ENCODE results near the gene GNA14. TPM values are rescaled to one million over a fixed set of nuclear protein-coding genes. Genes with fewer than 3 reads are reported as not detected.
"Not testable (repeated sequence)": the region's sequence is repeated elsewhere in the genome, so short reads cannot be mapped to it uniquely, and the experiment has no call there.

GNA14 gene
- total RNA-seq, 1 experiment from 2014 or later, result 0.15 TPM

DNA sequence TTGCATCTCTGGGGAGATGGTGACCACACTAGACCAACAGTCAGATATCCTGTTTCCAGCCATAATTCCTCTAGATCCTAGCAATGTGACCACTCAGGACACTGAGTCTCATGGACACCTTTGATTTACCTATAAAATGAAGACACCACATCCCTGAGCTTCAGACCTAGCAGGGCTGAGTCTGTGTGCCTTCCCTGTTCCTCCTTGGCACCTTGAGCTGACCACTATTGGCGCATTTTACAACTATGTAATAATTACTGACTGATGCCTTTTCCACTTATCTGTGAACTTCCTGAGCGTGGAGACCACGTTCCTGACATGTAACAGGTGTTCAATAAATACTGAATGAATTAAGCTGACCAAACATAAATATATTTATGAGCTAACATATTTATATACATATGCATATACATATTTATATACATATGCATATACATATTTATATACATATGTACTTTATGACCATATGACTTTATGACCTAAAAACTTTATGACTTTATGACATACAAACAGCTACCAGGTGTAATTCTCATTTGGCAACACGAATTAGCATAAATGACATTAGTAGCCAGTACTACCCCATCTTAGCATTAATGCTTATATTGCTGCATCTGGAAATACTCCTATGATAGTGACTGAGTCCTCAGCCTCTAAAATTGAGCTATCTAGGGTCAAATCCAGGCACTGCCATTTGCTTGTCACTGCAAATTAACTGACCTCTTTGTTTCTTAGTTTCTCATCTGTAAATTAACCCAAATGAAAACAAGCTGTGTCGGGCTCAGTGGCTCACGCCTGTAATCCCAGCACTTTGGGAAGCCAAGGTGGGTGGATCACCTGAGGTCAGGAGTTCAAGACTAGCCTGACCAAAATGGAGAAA, 150.6 kb downstream of the GNA14 start:
- H3K27ac ChIP-seq (ENCODE audit: low read length), result no peak overlapping the region
- DNase-seq (ENCODE audit: low read depth, low spot score), result no peak
- no peaks in the 10 kb centered on the region for H3K4me1 ChIP-seq (ENCODE audit: control insufficient read depth, insufficient read depth, low read length)
- ChIA-PET POLR2A (no interaction called here), CTCF (no interaction called here)
- TF ChIP-seq, protein P1, sequence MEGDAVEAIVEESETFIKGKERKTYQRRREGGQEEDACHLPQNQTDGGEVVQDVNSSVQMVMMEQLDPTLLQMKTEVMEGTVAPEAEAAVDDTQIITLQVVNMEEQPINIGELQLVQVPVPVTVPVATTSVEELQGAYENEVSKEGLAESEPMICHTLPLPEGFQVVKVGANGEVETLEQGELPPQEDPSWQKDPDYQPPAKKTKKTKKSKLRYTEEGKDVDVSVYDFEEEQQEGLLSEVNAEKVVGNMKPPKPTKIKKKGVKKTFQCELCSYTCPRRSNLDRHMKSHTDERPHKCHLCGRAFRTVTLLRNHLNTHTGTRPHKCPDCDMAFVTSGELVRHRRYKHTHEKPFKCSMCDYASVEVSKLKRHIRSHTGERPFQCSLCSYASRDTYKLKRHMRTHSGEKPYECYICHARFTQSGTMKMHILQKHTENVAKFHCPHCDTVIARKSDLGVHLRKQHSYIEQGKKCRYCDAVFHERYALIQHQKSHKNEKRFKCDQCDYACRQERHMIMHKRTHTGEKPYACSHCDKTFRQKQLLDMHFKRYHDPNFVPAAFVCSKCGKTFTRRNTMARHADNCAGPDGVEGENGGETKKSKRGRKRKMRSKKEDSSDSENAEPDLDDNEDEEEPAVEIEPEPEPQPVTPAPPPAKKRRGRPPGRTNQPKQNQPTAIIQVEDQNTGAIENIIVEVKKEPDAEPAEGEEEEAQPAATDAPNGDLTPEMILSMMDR (IDR thresholded peaks at IDR 0.05), result no peak
- no peak for TF ChIP-seq SIN3A (IDR thresholded peaks at IDR 0.05; ENCODE audit: borderline replicate concordance, insufficient read depth, low read depth, low read length)
- TF ChIP-seq TCF7L2 (IDR thresholded peaks at IDR 0.05; ENCODE audit: low read depth, low read length), result no peak
- TF ChIP-seq POLR2AphosphoS5 (IDR thresholded peaks at IDR 0.05; ENCODE audit: low read depth, low read length), result no peak
- TF ChIP-seq, protein P2, sequence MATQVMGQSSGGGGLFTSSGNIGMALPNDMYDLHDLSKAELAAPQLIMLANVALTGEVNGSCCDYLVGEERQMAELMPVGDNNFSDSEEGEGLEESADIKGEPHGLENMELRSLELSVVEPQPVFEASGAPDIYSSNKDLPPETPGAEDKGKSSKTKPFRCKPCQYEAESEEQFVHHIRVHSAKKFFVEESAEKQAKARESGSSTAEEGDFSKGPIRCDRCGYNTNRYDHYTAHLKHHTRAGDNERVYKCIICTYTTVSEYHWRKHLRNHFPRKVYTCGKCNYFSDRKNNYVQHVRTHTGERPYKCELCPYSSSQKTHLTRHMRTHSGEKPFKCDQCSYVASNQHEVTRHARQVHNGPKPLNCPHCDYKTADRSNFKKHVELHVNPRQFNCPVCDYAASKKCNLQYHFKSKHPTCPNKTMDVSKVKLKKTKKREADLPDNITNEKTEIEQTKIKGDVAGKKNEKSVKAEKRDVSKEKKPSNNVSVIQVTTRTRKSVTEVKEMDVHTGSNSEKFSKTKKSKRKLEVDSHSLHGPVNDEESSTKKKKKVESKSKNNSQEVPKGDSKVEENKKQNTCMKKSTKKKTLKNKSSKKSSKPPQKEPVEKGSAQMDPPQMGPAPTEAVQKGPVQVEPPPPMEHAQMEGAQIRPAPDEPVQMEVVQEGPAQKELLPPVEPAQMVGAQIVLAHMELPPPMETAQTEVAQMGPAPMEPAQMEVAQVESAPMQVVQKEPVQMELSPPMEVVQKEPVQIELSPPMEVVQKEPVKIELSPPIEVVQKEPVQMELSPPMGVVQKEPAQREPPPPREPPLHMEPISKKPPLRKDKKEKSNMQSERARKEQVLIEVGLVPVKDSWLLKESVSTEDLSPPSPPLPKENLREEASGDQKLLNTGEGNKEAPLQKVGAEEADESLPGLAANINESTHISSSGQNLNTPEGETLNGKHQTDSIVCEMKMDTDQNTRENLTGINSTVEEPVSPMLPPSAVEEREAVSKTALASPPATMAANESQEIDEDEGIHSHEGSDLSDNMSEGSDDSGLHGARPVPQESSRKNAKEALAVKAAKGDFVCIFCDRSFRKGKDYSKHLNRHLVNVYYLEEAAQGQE (IDR thresholded peaks at IDR 0.05; ENCODE audit: insufficient read depth in 1 of 2, low read depth in 2 of 2, low read length in 1 of 2), result no peak
- in situ Hi-C loops (cut with HindIII; ENCODE audit: low pct_unique_long_range_greater_than_20kb, low sequenced_read_pairs), result no loop called here
- no peak for ATAC-seq
- no peak overlapping the region for H3K4me3 ChIP-seq (ENCODE audit: low read depth in 2 of 2, low read length in 2 of 2)
- intact Hi-C loops (cut with micrococcal nuclease; ENCODE audit: unreplicated experiment), result no loop called here
- H3K27me3 ChIP-seq (ENCODE audit: control insufficient read depth, insufficient read depth, low read length), result no peaks in the 10 kb centered on the region
- H3K36me3 ChIP-seq (ENCODE audit: control insufficient read depth, insufficient read depth, low read length), result no peaks in the 10 kb centered on the region
- no TSS peak for BruUV-seq (replicated peaks)
- no peaks in the 10 kb centered on the region for H3K9me3 ChIP-seq (ENCODE audit: control insufficient read depth, insufficient read depth, low read depth, low read length)

DNA sequence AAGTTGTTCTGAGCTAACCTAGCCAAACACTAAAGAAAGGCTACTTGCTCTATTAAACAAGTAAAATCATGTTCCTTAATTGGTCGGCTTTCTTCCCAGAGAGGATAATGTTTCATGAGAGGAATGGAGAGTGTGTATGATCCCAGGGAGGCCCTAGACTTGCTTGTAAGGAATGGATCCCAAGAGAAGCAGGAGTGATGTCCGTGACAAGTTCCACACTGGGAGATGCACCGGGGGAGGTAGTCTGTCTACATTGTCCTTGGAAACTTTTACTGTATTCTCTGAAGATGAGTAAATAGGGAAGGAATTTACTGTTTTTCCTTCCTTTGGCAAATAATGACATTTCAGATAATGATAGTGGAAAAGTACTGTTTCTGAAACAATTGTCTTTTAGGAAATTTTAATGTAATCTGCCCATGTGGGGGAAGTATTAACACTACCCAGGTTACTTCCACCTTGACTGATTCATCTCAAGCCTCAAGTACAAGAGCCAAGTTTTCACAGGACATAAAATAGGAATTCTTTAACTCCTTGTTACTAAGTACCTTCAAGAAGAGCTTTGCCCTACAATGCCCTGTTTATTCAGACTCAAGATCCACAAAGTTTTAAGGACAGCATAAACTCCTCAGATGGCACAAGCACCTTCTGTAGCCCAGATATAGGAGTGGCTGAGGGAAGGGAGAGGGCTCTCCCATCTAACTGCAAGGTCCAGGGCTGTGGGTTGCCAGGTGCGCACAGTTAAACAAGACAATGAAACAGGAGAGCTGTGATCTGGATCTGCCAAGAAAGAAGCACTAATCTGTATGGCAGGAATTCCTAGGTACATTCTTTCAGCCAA, 152.1 kb downstream of the GNA14 start:
- Histone ChIP-seq H3K9me3 (ENCODE audit: control insufficient read depth, insufficient read depth, low read depth, low read length) (no peaks in the 10 kb centered on the region), H3K27me3 (ENCODE audit: control insufficient read depth, insufficient read depth, low read length) (no peaks in the 10 kb centered on the region), H3K4me3 (ENCODE audit: low read depth in 2 of 2, low read length in 2 of 2) (no peak overlapping the region), H3K36me3 (ENCODE audit: control insufficient read depth, insufficient read depth, low read length) (no peaks in the 10 kb centered on the region), H3K4me1 (ENCODE audit: control insufficient read depth, insufficient read depth, low read length) (no peaks in the 10 kb centered on the region), H3K27ac (ENCODE audit: low read length) (no peak overlapping the region)
- TF ChIP-seq SIN3A (IDR thresholded peaks at IDR 0.05; ENCODE audit: borderline replicate concordance, insufficient read depth, low read depth, low read length), result no peak
- no peak for TF ChIP-seq TCF7L2 (IDR thresholded peaks at IDR 0.05; ENCODE audit: low read depth, low read length)
- TF ChIP-seq, protein P2 (IDR thresholded peaks at IDR 0.05; ENCODE audit: insufficient read depth in 1 of 2, low read depth in 2 of 2, low read length in 1 of 2), result no peak
- TF ChIP-seq POLR2AphosphoS5 (IDR thresholded peaks at IDR 0.05; ENCODE audit: low read depth, low read length), result no peak
- TF ChIP-seq, protein P1 (IDR thresholded peaks at IDR 0.05), result no peak
- ChIA-PET POLR2A (no interaction called here), CTCF (no interaction called here)
- ATAC-seq (no peak), DNase-seq (ENCODE audit: low read depth, low spot score) (no peak)
- BruUV-seq (replicated peaks), result no TSS peak
- in situ Hi-C loops (cut with HindIII; ENCODE audit: low pct_unique_long_range_greater_than_20kb, low sequenced_read_pairs), result no loop called here
- intact Hi-C loops (cut with micrococcal nuclease; ENCODE audit: unreplicated experiment), result no loop called here

DNA sequence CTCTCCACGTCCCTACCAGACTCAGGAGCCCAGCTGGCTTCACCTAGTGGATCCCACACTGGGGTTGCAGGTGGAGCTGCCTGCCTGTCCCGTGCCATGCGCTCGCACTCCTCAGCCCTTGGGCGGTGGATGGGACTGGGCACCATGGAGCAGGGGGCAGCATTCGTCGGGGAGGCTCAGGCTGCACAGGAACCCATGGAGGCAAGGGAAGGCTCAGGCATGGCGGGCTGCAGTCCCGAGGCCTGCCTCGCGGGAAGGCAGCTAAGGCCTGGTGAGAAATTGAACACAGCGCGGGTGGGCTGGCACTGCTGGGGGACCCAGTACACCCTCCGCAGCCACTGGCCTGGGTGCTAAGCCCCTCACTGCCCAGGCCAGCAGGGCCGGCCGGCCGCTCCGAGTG, 157.8 kb downstream of the GNA14 start:
- POLR2A ChIA-PET, result interaction anchor here (0.5 kb wide), 1 partner anchor 611 kb away, joined by 10 read pairs; no protein-coding TSS in a partner anchor
- H3K36me3 ChIP-seq (ENCODE audit: control insufficient read depth, insufficient read depth, low read length); H3K27me3 ChIP-seq (ENCODE audit: control insufficient read depth, insufficient read depth, low read length); intact Hi-C loops (cut with micrococcal nuclease; ENCODE audit: unreplicated experiment); CTCF ChIA-PET; BruUV-seq (replicated peaks); H3K27ac ChIP-seq (ENCODE audit: low read length); ATAC-seq; H3K4me1 ChIP-seq (ENCODE audit: control insufficient read depth, insufficient read depth, low read length); in situ Hi-C loops (cut with HindIII; ENCODE audit: low pct_unique_long_range_greater_than_20kb, low sequenced_read_pairs); H3K4me3 ChIP-seq (ENCODE audit: low read depth in 2 of 2, low read length in 2 of 2); DNase-seq (ENCODE audit: low read depth, low spot score); H3K9me3 ChIP-seq (ENCODE audit: control insufficient read depth, insufficient read depth, low read depth, low read length): not testable (repeated sequence)

Data from Panc1 (cell line).